ENCODE results near the gene GDF15.

The GDF15 gene

DNA sequence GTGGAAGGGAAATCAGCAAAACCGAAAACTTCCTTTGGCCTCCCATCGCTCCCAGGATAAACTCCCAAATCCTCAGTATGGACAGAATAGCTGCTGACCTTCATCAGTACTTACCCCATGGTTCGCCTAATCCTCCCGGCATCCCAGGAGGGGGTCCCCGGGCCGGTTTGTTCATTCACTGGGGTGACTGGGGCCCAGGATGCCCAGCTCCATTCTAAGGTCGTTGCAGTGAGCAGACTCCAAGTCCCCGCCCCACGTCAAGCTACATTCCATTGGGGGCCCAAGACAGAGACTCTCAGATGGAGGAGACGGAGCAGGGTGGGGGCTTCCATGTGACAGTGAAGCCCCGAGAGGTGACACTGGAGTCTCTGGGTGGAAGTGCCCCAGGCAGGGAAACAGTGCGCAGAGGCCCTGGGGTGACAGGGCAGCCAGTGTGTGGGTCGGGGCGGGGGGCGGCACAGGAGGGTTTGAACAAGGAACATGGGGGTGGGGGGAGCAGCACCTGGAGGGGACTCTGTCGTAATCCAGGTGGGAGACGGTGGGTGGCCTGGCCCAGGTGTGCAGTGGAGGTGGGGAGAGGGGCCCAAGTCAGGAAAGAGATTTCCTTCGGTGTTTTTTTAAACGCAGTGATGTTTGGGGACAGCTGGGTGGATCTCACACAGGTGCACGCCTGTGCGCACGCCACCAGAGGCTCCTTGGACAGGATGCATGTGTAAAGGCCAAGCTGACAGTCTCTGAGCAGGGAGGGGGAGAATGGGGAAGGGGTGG lies 38.3 kb downstream of the GDF15 start:
- peaks cover 69% of the 10 kb centered on the region for H3K79me2 ChIP-seq (ENCODE audit: insufficient read depth, low read length)
- H3K9ac ChIP-seq (ENCODE audit: low read depth, low read length): no peak overlapping the region
- TF ChIP-seq EZH2 (IDR thresholded peaks at IDR 0.05; ENCODE audit: borderline replicate concordance, low read depth, low read length, severe bottlenecking) (no peak), CTCF (IDR thresholded peaks at IDR 0.05; ENCODE audit: borderline replicate concordance, extremely low read depth, low read length, poor library complexity, severe bottlenecking) (no peak)
- DNase-seq (no peak), ATAC-seq (ENCODE audit: insufficient read depth, low read depth) (no peak)
- H4K20me1 ChIP-seq (ENCODE audit: insufficient read depth, low read length): peaks cover 86% of the 10 kb centered on the region
- H3K36me3 ChIP-seq (ENCODE audit: insufficient read depth, low read length): peaks cover 7% of the 10 kb centered on the region; the same call in 1 of the 2 replicates
- H2AFZ ChIP-seq (ENCODE audit: low read depth, low read length): no peak overlapping the region
- H3K4me1 ChIP-seq (ENCODE audit: insufficient read depth, low read length): peaks cover 43% of the 10 kb centered on the region
- no peaks in the 10 kb centered on the region for H3K9me3 ChIP-seq (ENCODE audit: insufficient read depth, low read length, severe bottlenecking)
- no peaks in the 10 kb centered on the region for H3K27me3 ChIP-seq (ENCODE audit: insufficient read depth, low read length, poor library complexity)
- no peak overlapping the region for H3K4me2 ChIP-seq (ENCODE audit: insufficient read depth, low read length)
- H3K4me3 ChIP-seq (ENCODE audit: low read depth in 1 of 2, low read length in 2 of 2): no peak overlapping the region
- no peak overlapping the region for H3K27ac ChIP-seq (ENCODE audit: low read length)

DNA sequence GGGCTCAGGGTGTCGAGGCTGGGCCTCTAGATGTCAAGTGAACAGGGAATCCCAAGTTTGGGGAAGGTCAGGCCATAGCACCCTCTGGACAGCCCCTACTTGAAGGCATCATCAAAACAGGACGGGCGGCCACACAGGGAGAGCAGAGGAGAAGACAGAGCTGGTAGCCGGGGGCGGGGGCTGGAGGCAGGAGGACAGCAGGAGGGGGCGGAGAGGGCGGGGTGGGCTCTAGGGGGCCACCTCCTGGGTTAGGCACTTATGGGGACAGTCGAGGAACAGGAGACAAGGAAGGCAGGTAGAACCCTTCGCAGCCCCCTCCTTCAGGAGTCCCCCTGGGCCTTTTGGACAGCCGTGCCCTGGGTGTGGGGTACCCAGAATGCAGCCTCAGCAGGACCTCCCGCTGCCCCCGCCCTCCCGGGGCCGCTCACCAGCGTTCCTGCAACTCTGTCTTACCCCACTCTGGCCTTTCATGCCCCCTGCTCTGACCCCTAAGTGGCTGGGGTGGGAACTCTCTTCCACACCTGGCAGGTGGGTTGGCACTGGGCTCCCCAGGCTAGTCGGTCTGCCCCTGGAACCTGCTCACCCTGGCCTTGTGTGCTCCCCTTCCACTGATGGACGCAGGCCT lies 39.0 kb downstream of the GDF15 start:
- H3K4me3 ChIP-seq (ENCODE audit: low read depth in 1 of 2, low read length in 2 of 2): no peak overlapping the region
- H3K9ac ChIP-seq (ENCODE audit: low read depth, low read length): no peak overlapping the region
- peaks cover 46% of the 10 kb centered on the region for H3K4me1 ChIP-seq (ENCODE audit: insufficient read depth, low read length)
- peaks cover 7% of the 10 kb centered on the region; the same call in 1 of the 2 replicates for H3K36me3 ChIP-seq (ENCODE audit: insufficient read depth, low read length)
- H2AFZ ChIP-seq (ENCODE audit: low read depth, low read length): no peak overlapping the region
- H3K27me3 ChIP-seq (ENCODE audit: insufficient read depth, low read length, poor library complexity): no peaks in the 10 kb centered on the region
- no peak overlapping the region for H3K4me2 ChIP-seq (ENCODE audit: insufficient read depth, low read length)
- ATAC-seq (ENCODE audit: insufficient read depth, low read depth) (no peak), DNase-seq (no peak)
- H4K20me1 ChIP-seq (ENCODE audit: insufficient read depth, low read length): peaks cover 91% of the 10 kb centered on the region
- no peak overlapping the region for H3K27ac ChIP-seq (ENCODE audit: low read length)
- H3K79me2 ChIP-seq (ENCODE audit: insufficient read depth, low read length): peaks cover 67% of the 10 kb centered on the region
- no peak for TF ChIP-seq EZH2 (IDR thresholded peaks at IDR 0.05; ENCODE audit: borderline replicate concordance, low read depth, low read length, severe bottlenecking)
- TF ChIP-seq CTCF (IDR thresholded peaks at IDR 0.05; ENCODE audit: borderline replicate concordance, extremely low read depth, low read length, poor library complexity, severe bottlenecking): no peak
- H3K9me3 ChIP-seq (ENCODE audit: insufficient read depth, low read length, severe bottlenecking): no peaks in the 10 kb centered on the region

- no peak overlapping the region for H3K4me2 ChIP-seq (ENCODE audit: insufficient read depth, low read length)
- no peak overlapping the region for H3K27ac ChIP-seq (ENCODE audit: low read length)
- no peak overlapping the region for H3K4me3 ChIP-seq (ENCODE audit: low read depth in 1 of 2, low read length in 2 of 2)
- H3K9me3 ChIP-seq (ENCODE audit: insufficient read depth, low read length, severe bottlenecking): no peaks in the 10 kb centered on the region
- no peak for ATAC-seq (ENCODE audit: insufficient read depth, low read depth)
- peaks cover 65% of the 10 kb centered on the region for H3K79me2 ChIP-seq (ENCODE audit: insufficient read depth, low read length)
- H3K36me3 ChIP-seq (ENCODE audit: insufficient read depth, low read length): peaks cover 13% of the 10 kb centered on the region
- H4K20me1 ChIP-seq (ENCODE audit: insufficient read depth, low read length): peaks cover 89% of the 10 kb centered on the region
- H3K27me3 ChIP-seq (ENCODE audit: insufficient read depth, low read length, poor library complexity): no peaks in the 10 kb centered on the region
- H2AFZ ChIP-seq (ENCODE audit: low read depth, low read length): no peak overlapping the region
- TF ChIP-seq EZH2 (IDR thresholded peaks at IDR 0.05; ENCODE audit: borderline replicate concordance, low read depth, low read length, severe bottlenecking) (no peak), CTCF (IDR thresholded peaks at IDR 0.05; ENCODE audit: borderline replicate concordance, extremely low read depth, low read length, poor library complexity, severe bottlenecking) (no peak)
- peaks cover 45% of the 10 kb centered on the region for H3K4me1 ChIP-seq (ENCODE audit: insufficient read depth, low read length)
- no peak for DNase-seq
- H3K9ac ChIP-seq (ENCODE audit: low read depth, low read length): no peak overlapping the region
Measured at GRCh38 chr19:18425515-18426415, 39.8 kb downstream of the GDF15 start.
